NCI-H146 treated with DMSO at 0.1 percent for 48 hours (cell line): ENCODE measurements around the gene SLC25A38.

Source experiments
- DNase-seq: peaks from one replicate; lab custom pipeline; 2025; ENCODE audit not compliant: unreplicated experiment; lab: John Stamatoyannopoulos, UW

The SLC25A38 gene

DNA sequence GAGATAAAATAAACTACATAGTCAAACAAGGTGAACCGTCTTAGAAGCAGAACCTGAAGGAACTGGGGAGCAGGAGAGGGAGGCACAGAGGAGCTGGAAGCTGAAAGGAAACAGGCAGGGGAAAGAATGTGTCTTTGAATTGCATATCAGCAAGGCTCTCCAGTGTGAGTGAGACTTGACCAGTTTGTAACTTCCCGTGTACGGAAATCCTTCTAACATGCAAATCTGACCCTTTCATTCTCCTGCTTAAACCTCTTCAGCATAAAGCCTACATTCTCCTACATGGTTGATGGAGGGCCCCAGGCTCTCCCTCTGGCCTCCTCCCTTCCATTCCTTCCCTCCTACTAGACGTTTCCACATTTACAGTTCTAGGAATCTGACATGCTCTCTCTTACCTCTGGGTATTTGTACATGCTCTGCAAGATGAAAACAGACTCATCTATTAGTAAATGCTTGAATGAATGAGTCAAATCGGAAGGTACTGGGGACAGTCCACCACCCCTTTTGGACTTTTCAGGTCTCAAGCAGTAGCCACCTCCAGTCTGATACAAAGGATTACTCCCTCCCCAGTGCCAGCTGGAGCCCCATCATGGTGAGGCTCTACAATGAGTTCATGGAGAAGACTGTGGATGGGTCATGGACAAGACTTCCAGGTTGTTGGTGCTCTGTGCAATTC, 6.1 kb upstream of the SLC25A38 start:
- no peak for DNase-seq

DNA sequence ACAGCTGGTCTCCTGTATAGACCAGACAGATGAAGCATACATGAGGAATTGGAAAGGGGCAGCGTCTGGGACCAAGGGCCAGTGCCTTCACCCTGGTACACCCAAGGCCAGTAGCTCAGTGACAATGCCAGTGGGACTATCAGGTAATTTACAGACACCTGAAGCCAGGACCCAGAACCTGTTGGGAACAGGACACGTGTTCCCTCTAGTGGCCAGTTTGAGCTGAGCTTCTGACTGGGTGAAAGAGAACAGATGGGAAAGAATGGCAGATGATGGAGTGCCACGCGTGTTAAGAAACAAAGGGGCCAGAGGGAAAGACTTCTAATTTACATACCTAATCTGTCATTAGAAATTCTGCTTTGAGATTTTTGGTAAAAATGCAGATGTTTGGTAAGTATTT, 5.1 kb upstream of the SLC25A38 start:
- DNase-seq = no peak

DNA sequence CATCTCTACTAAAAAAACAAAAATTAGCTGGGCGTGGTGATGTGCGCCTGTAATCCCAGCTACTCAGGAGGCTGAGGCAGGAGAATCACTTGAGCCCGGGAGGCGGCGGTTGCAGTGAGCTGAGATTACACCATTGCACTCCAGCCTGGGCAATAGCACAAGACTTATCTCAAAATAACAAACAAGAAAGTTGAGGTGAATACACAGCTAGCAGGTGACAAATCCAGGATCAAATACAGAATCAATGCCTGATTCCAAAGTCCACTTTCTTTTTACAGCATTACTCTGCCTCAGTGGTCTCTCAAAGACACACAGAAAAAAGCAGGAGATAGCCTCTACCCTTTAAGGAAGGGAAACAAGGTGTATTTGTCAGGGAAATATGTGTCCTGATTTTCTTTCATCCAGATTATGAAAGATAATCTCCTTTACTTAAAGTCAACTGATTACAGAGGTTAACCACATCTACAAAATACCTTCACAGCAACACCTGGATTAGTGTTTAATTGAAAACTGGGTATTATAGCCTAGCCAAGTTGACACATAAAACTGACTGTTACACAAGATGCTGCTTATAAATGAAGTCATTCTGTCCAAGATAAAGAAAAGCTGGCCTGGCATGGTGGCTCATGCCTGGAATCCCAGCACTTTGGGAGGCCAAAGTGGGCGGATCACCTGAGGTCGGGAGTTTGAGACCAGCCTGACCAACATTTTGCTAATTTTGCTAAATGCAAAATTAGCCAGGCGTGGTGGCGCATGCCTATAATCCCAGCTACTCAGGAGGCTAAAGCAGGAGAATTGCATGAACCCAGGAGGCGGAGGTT, 4.0 kb upstream of the SLC25A38 start:
- no peak for DNase-seq

DNA sequence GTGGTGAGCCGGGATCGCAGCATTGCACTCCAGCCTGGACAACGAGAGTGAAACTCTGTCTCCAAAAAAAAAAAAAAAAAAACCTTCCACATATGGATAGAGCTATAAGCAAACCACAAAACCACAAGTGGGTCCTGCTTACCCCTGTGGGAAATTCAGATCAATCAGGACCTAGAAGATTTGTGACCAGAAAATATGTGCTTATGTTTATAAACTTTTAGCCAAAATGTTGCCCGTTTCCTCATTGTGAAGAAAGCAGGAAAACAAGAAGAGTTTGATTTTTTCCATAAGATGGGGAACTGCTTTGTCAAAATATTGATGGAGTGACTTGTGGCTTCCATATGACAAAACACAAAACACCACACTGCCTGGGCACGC, 3.4 kb upstream of the SLC25A38 start:
- DNase-seq = no peak

DNA sequence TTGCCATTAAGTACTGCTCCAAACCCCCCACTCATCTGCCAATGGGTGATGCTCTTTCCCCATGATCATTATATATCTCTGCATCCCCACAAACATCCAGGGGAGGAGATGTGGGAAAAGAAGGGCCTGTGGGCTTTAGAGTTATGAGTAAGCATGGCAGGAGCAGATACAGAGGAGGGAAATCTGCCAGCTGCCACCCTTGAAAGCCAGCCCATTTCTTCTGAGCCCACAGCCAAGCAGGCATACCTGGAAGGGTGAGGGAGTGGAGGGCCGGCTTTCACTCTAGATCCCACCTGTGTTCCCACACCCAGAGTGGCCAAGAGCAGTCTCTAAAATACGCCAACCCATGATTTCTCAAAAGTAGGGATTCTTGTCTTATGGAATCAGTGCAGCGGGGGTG, 1.7 kb upstream of the SLC25A38 start:
- no peak for DNase-seq

DNA sequence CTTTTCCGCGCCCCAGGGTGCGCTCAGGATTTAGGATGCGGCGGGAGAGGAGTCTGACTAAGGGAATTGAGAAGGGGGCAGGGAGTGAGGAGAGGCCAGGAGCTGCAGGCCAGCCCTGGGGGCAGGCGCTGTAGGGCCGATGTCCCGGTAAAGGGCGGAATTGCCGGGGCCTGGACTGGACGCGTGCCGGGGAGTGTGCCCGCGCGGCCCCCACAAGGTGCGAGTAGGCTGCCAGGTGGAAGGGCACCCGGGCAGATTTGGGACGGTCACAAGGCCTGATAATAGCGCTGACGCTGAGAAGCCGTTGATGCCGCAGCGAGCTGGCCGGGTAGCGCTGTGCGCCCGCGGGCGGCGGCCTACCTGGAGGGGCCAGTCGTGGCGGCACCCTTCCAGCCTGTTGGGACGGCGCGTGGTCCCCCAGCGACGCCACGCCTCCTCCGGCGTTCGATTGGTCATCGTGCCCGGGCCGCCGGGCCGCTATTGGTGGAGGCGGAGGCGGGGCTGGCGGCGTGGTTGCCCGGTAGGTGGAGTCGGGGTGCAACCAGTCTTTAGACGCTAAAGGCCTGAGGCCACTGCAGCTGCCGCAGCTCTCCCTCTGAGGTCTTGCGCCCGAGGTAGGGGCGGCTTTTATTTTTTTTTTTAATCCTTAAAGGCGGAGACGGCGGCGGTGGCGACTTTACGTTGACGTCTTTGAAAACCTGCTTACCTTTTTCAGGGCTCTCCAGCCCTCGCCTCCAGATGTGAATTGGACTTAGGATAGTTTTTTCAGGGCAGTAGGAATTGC, 903 bp downstream of the SLC25A38 start:
- no peak for DNase-seq

DNA sequence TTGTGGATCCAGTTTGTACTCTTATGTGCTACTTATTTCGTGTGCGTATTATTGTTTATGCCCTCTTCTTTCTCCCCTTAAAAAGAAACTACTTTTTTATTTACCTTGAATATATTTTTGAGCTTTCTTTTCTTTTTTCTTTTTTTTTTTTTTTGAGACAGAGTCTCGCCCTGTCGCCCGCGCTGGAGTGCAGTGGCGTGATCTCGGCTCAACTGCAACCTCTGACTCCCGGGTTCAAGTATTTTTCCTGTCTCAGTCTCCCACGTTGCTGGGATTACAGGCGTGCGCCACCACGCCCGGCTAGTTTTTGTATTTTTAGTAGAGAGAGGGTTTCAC, 1.5 kb downstream of the SLC25A38 start:
- no peak for DNase-seq

DNA sequence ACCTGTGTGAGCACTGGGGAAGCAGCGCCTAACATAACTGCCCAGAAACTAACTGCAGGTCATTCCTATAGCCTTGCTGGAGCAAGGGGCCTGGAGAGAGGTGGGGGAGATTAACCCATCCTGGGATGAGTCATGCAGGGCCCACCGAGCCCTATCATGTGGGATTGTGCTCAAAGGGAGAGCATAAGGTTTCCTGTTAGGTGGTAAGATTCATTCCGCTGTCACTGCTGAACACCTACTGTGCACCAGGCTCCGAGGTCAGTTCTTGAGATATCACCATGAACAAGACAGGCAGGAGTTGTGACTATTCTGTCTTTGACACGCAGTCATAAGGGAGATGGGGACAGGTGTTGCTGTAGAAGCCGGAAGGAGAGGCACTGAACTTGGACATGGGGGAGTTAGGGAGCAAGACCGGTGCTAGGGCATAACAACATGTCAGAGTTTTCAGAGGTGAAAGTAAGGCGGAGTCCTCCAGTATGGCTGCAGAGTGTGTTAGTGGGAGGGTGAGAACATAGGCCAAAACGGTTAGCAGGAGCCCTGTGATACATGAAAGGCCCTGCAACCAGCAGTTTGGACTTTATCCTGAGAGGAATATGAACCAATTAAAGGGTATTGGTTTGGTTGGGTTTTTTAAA, 2.4 kb downstream of the SLC25A38 start:
- DNase-seq = no peak

DNA sequence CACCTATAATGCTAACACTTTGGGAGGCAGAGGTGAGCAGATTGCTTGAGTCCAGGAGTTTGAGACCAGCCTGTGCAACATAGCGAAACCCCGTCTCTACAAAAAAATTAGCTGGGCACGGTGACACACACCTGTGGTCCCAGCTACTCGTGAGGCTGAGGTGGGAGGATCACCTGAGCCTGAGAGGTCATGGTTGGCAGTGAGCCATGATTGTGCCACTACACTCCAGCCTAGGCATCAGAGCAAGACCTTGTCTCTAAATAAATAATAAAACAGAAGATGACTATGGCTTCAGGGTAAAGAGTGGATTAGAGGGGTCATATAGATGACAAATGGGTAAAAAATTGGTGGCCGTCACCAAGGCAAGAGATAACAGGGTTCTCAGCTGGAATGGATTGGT, 3.1 kb downstream of the SLC25A38 start:
- no peak for DNase-seq

DNA sequence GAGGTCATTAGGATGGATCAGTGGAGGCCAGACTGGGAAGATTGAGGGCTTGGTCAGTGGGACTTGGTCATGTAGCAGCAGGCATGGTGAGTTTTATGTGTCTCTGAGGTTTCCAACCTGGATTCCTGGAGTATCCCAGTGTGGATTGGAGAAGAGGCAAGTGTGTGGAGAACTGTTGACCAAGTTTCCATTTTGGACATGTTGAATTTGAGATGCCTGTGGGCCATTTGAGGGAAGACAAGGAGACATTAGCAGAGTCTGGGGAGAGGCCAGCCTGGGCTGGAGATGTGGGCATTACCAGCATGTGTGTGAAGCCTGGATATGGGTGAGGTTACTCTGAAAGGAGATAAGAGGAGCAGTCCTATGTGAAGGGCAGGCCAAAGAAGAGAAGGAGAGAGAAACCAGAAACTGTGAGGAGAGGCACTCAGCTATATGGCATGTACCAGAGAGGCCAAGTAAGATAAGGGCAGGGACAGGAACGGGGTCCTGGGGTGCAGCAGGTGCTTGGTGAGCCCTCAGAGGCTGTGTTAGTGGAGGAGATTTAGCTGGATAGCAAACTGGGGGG, 4.3 kb downstream of the SLC25A38 start:
- no peak for DNase-seq

DNA sequence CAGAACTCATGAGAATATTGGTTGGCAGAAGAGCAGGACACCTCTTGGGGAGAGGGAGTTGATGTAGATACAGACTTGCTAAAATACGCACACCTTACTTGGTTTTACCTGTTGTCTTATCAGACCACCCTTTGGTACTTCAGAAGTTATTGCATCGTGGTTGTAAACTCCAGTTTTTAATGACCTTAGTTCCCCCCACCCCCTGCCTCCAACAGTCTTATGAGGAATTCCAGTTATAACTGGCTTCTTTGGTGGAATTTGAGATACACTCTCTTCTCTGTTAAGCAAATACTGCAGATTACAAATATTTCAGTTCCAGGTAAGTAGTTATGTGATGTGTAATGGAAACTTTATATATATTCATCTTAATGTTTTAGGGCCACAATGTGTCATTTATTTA, 5.0 kb downstream of the SLC25A38 start:
- no peak for DNase-seq

DNA sequence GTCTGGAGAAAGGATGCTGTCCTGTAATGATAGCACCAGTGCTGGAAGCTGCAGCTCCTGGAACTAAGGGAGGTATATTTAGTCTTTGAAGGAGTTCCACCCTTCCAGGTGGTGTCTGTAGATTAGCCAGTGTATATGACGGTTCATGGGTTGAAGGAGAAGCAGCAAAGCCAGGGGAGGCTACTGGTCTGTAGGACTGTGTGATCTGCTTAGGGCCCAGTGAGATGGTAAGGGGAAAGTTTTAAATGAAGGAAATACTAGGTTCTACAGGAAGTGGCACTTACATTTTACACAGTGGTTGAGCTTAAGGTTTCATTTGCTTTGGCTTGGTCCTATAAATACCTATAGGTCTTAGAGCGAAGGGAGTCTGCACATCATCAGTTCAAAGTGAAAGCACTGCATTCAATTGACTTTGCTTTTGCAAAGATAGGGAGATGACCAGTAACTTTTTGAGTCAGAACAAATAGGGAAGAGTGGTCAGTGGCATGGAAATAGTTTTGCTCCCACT, 5.6 kb downstream of the SLC25A38 start:
- no peak for DNase-seq

DNA sequence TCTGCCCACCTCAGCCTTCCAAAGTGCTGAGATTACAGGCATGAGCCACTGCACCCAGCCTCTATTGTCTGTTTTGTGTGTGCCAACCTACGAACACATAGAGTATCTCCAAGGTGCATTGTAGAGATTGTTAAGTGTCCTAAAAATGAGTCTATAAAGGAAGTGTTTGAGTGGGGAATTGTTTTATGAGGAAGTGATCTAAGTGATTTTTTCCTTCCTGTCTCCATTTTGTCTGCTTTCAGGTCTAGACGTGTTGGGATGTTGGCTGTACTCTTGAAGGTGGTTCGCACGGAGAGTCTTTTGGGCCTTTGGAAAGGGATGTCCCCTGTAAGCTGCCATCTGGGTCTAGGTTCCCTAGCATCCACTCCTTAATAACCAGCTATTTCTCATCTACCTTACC, 7.0 kb downstream of the SLC25A38 start:
- no peak for DNase-seq

DNA sequence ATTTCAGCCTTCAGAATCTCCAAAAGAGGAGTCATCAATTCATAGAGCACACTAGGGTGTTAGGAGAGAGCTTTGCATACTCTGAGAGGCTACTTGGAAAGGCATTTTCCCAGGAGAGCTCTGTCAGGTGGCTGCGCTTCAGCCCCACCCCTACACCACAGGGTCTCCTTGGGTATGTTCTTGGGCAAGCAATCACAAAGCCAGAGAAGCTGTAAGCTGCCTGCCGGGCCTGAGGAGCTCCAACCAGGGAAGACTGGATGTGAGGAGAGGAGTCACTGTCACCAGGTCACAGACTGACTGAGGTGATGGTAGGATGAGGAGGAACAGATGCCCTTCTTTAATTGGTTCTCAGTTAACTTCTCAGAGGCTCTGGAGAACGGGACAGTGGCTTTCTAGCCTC, 13.5 kb downstream of the SLC25A38 start:
- DNase-seq = no peak

DNA sequence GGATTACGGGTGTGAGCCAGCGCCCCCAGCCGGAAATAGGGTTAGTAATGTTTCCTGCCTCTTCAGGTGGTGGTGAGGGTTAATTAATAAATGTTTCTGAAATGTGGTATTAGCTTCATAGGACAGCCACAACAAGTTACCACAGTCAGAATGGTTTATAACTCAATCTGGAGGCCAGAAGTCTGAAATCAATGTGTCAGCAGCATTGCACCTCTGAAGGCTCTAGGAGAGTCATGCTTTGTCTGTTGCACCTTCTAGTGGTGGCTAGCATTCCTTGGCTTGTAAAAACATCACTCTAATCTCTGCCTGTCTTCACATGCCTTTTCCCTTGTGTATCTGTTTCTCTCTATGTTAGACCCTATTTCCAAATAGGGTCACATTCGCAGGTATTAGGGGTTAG, 15.5 kb downstream of the SLC25A38 start:
- no peak for DNase-seq

DNA sequence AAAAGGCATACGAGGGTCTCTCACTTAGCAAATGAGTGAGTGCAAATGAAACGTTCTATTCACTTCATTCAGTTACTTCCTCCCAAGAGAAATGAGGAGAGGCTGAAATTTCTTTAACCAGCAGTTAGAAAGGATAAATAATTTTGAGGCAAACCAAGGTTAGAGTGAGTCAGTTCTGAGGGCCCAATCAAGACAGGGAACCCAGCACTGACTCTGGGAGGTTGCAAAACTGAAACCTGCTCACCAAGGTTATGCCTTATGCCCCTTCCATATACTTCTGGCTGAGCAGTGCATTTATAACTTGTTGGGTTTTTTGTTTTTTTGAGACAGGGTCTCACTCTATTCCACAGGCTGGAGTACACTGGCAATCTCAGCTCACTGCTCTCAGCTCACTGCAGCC, 18.8 kb downstream of the SLC25A38 start:
- DNase-seq = no peak

DNA sequence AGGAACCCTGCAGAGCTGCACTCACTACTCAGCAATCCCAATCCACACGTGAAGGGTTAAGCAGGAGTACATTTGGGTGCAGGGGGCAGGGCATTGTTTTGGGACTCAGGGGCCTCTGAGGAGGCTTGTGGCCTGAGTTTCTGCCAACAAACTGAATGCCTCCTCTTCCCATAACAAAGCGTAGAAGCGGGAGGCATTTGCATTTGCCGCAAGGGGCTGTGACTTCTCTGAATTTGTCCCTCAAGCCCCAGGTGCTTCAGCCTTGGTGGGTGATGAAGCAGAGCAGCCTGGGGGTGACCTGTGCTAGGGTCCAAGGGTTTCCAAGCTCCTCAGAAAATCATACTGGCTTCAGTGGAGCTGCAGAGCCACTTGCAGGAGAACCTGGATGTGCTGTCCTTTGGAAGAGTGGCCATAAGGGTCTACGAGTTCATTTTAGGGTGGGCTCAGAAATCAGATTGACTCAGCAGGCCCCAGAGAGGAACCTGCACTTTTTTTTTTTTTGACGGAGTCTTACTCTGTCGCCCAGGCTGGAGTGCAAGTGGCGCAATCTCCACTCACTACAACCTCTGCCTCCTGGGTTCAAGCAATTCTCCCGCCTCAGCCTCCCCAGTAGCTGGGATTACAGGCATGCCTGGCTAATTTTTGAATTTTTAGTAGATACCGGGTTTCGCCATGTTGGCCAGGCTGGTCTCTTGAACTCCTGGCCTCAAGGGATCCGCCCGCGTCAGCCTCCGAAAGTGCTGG, 21.9 kb downstream of the SLC25A38 start:
- DNase-seq = no peak

DNA sequence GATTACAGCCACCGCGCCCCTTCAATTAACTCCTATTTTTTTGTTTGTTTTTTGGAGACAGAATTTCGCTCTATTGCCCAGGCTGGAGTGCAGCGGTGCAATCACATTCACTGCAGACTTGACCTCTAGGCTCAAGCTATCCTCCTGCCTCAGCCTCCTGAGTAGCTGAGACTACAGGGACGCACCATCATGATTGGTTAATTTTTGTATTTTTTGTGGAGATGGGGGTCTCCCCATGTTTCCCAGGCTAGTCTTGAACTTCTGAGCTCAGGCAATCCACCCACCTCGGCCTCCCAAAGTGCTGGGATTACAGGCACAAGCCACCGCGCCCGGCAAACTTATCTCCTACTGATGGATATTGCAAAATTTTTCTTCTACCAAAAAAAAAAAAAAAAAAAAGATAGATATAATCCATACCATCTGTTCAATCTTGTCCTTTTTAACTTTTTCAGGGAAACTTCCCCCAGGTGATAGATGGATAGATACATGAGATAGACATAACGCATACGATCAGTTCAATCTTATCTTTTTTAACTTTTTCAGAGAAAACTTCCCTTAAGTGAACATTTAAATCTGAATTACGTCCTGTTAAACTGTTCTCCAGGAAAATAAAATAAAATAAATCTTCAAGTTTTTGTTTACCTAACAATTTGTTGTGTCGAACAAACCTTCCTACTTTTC, 22.7 kb downstream of the SLC25A38 start:
- DNase-seq = no peak

DNA sequence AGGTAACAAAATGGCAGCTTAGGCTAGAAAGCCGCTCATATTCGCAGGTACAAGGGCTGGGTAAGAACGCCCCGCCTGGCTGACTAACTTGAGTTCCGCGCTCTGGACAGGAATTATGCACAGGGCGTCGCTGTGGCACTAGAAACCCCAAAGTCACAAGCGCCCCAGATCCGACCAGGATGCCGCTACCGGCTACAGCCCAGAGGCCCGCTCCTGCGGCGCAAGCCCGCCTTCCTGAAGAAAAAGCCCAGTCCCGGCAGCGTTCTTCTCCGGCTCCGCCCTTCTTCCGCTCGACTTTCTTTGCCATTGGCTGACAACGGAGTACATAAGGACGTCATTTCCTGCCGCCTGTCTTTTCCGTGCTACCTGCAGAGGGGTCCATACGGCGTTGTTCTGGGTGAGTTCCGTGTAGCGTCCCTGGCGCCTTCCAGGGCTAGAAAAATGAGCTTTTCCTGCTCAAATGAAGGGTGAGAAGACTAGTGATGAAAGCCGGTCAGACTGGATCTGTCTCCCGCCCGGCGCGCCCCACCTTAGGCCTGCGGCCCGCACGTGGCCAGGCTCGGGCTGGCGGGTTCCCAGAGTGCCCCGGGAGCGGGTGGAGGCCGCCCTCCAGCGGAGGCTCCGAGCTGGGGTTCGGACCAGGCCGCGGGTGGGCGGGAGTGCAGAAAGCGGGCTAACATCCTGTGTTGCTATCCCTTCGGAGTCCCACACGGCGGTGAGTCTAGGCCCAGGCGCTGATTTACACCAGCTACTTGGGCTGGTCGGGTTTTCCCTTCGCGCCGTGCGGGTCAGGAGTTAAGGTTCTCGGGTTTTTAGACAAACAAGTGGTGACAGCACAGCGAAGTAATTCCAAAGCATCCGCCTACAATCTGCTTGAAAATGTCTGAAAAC, 23.4 kb downstream of the SLC25A38 start, which contains the start of gene RPSA:
Gene RPSA (plus strand): TSS at position 353 of the 891 bp plus-strand sequence. CDS start 934 bp downstream, outside the sequence.
- peak; percentile 87 for DNase-seq
